NCI-H146 treated with DMSO at 0.1 percent for 48 hours (cell line): ENCODE results near the gene FRAT1.

Experiments used
- DNase-seq: peaks from one replicate; lab custom pipeline; 2025; ENCODE audit not compliant: unreplicated experiment; lab: John Stamatoyannopoulos, UW

The FRAT1 gene

GRCh38 chr10:97363071-97363470, 44.0 kb downstream of the FRAT1 start:
- DNase-seq = no peak

GRCh38 chr10:97365761-97366351, 46.8 kb downstream of the FRAT1 start:
- DNase-seq = no peak

- no peak for DNase-seq
These were observed 47.5 kb downstream of the FRAT1 start for GRCh38 chr10:97366572-97366971.

- no peak for DNase-seq
These were observed 48.1 kb downstream of the FRAT1 start for GRCh38 chr10:97367126-97367649.
